Breast epithelium (tissue), 3 donors: Measurements from ENCODE around the gene PBX3.

Experiments used
- POLR2A ChIP-seq: fragments of 450-650 bp; IDR thresholded peaks from one replicate; pipeline ENCODE4 v1.6.1; 2016; ENCODE audit warnings: antibody characterized with exemption, mild to moderate bottlenecking, moderate library complexity
- POLR2AphosphoS5 ChIP-seq, 3 donors: sonication (generic); formaldehyde crosslinking; IDR thresholded peaks; one replicate each; pipeline ENCODE4 v1.6.1; 2017; ENCODE audit warnings: antibody characterized with exemption in 3 of 3
- TF ChIP-seq, protein P1 (sequence below), 3 donors: fragments of 450-650 bp; IDR thresholded peaks; one replicate each; pipeline ENCODE4 v1.5.1; 2016 to 2017; ENCODE audit warnings: antibody characterized with exemption in 3 of 3, mild to moderate bottlenecking in 3 of 3, moderate library complexity in 3 of 3

DNA sequence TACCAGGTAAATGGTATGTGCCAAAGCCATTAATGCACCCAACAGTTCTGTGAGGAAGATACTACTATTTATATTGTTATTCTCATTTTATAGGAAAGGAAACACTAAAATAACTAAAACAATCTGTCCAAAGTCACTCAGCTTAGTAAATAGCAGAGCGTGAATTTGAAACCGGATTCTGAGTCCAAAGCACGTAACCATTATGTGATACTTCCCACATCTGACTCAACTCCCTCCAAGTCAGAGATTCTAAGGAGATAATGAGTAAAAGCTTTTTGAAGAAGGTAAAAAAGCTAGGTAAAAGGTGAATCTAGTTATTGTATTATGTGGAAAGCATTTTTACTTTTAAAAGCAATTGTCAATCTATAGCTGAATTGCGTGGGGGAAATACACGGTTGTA lies 208.9 kb downstream of the PBX3 start:
- no peak for TF ChIP-seq POLR2AphosphoS5 (IDR thresholded peaks at IDR 0.05)
- TF ChIP-seq, protein P1, sequence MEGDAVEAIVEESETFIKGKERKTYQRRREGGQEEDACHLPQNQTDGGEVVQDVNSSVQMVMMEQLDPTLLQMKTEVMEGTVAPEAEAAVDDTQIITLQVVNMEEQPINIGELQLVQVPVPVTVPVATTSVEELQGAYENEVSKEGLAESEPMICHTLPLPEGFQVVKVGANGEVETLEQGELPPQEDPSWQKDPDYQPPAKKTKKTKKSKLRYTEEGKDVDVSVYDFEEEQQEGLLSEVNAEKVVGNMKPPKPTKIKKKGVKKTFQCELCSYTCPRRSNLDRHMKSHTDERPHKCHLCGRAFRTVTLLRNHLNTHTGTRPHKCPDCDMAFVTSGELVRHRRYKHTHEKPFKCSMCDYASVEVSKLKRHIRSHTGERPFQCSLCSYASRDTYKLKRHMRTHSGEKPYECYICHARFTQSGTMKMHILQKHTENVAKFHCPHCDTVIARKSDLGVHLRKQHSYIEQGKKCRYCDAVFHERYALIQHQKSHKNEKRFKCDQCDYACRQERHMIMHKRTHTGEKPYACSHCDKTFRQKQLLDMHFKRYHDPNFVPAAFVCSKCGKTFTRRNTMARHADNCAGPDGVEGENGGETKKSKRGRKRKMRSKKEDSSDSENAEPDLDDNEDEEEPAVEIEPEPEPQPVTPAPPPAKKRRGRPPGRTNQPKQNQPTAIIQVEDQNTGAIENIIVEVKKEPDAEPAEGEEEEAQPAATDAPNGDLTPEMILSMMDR (IDR thresholded peaks at IDR 0.05): no peak
- TF ChIP-seq POLR2A: no peak
